Non-pigmented ciliary epithelial cell (primary cell): Measurements from ENCODE around the gene CKAP2L.

Experiments used
- DNase-seq: peaks from one replicate; pipeline ENCODE4 v3.0.0-alpha.2; 2010; ENCODE audit warnings: low read depth

The CKAP2L gene

GRCh38 chr2:112760149-112760548, 4.3 kb downstream of the CKAP2L start:
- no peak for DNase-seq

GRCh38 chr2:112758711-112759110, 5.7 kb downstream of the CKAP2L start:
- no peak for DNase-seq

GRCh38 chr2:112757265-112757664, 7.1 kb downstream of the CKAP2L start:
- DNase-seq, result no peak

GRCh38 chr2:112756207-112756606, 8.2 kb downstream of the CKAP2L start:
- no peak for DNase-seq

- no peak for DNase-seq
Measured at GRCh38 chr2:112755444-112755843, 9.0 kb downstream of the CKAP2L start.

- DNase-seq, result no peak
Measured at GRCh38 chr2:112754564-112754963, 9.8 kb downstream of the CKAP2L start.

GRCh38 chr2:112752667-112753066, 11.7 kb downstream of the CKAP2L start:
- DNase-seq, result no peak

GRCh38 chr2:112751451-112752197, 12.8 kb downstream of the CKAP2L start:
- DNase-seq, result no peak

GRCh38 chr2:112750560-112750843, 13.9 kb downstream of the CKAP2L start:
- no peak for DNase-seq

- DNase-seq, result no peak
Measured at GRCh38 chr2:112749755-112750559, 14.5 kb downstream of the CKAP2L start.

GRCh38 chr2:112740527-112740926, 23.9 kb downstream of the CKAP2L start:
- DNase-seq, result no peak

- DNase-seq, result no peak
Measured at GRCh38 chr2:112737542-112738232, 26.7 kb downstream of the CKAP2L start.

GRCh38 chr2:112733871-112734270, 30.5 kb downstream of the CKAP2L start:
- DNase-seq, result no peak

GRCh38 chr2:112733456-112733855, 31.0 kb downstream of the CKAP2L start:
- no peak for DNase-seq

GRCh38 chr2:112731479-112731878, 32.9 kb downstream of the CKAP2L start:
- DNase-seq, result no peak

GRCh38 chr2:112730791-112731190, 33.6 kb downstream of the CKAP2L start:
- DNase-seq, result no peak

GRCh38 chr2:112730216-112730615, 34.2 kb downstream of the CKAP2L start:
- no peak for DNase-seq

GRCh38 chr2:112728378-112729175, 35.8 kb downstream of the CKAP2L start:
- no peak for DNase-seq

- DNase-seq, result no peak
Measured at GRCh38 chr2:112728029-112728362, 36.4 kb downstream of the CKAP2L start.

- no peak for DNase-seq
Measured at GRCh38 chr2:112727276-112728028, 37.0 kb downstream of the CKAP2L start.

- DNase-seq, result no peak
Measured at GRCh38 chr2:112726487-112727190, 37.8 kb downstream of the CKAP2L start.
